Measurements from ENCODE around the gene ATG13.

The ATG13 gene

DNA sequence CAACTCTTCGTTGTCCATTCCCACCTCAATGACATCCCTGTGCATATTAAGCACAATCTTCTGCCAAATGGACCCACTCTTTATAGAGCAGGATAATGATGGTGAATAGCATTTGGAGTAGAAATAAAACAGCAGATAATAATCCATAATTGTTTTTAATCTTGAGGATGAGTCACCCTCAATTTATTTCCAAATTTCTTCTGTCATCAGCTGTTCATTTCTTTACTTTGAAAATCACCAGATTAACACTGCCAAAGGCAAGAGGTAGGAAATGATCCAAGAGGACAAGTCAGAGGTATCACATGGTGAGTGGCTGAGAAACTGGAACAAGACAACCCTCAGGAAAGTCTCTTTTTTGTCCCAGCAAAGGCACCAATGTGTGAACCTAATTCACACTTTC lies 16.2 kb upstream of the ATG13 start:
- Histone ChIP-seq H3K27ac (ENCODE audit: low read depth, low read length, poor library complexity, severe bottlenecking) (no peak overlapping the region), H3K9ac (ENCODE audit: low read length) (no peak overlapping the region), H3F3A (ENCODE audit: insufficient read depth, low read length) (no peaks in the 10 kb centered on the region), H3K9me3 (ENCODE audit: low read length) (no peaks in the 10 kb centered on the region), H3K27me3 (ENCODE audit: insufficient read depth, low read length) (no peaks in the 10 kb centered on the region), H3K36me3 (ENCODE audit: insufficient read depth, low read length) (no peaks in the 10 kb centered on the region), H3K4me1 (ENCODE audit: insufficient read depth, low read length, severe bottlenecking) (peaks cover 14% of the 10 kb centered on the region), H3K9me2 (ENCODE audit: low read depth, low read length) (no peaks in the 10 kb centered on the region), H4K20me1 (ENCODE audit: insufficient read depth, low read length) (no peaks in the 10 kb centered on the region), H2AFZ (ENCODE audit: low read length) (no peak overlapping the region), H3K79me2 (ENCODE audit: insufficient read depth, low read length) (no peaks in the 10 kb centered on the region), H3K4me2 (ENCODE audit: low read length) (no peak overlapping the region), H3K4me3 (ENCODE audit: low read depth, low read length, poor library complexity, severe bottlenecking) (no peak overlapping the region)
- no peak for TF ChIP-seq EZH2 (IDR thresholded peaks at IDR 0.05; ENCODE audit: borderline replicate concordance, low read length)
- no peak for TF ChIP-seq CTCF (IDR thresholded peaks at IDR 0.05; ENCODE audit: low read length)

GRCh38 chr11:46603704-46604308 lies 13.5 kb upstream of the ATG13 start:
- H3K9ac ChIP-seq (ENCODE audit: low read length) = no peak overlapping the region
- H3K9me2 ChIP-seq (ENCODE audit: low read depth, low read length) = no peaks in the 10 kb centered on the region
- TF ChIP-seq EZH2 (IDR thresholded peaks at IDR 0.05; ENCODE audit: borderline replicate concordance, low read length) = no peak
- no peak for TF ChIP-seq CTCF (IDR thresholded peaks at IDR 0.05; ENCODE audit: low read length)
- peaks cover 14% of the 10 kb centered on the region for H3K4me1 ChIP-seq (ENCODE audit: insufficient read depth, low read length, severe bottlenecking)
- H3K27me3 ChIP-seq (ENCODE audit: insufficient read depth, low read length) = no peaks in the 10 kb centered on the region
- H4K20me1 ChIP-seq (ENCODE audit: insufficient read depth, low read length) = no peaks in the 10 kb centered on the region
- H3K9me3 ChIP-seq (ENCODE audit: low read length) = no peaks in the 10 kb centered on the region
- H2AFZ ChIP-seq (ENCODE audit: low read length) = no peak overlapping the region
- H3K36me3 ChIP-seq (ENCODE audit: insufficient read depth, low read length) = no peaks in the 10 kb centered on the region
- no peaks in the 10 kb centered on the region for H3F3A ChIP-seq (ENCODE audit: insufficient read depth, low read length)
- H3K4me2 ChIP-seq (ENCODE audit: low read length) = no peak overlapping the region; the same call in 1 of the 2 replicates
- H3K79me2 ChIP-seq (ENCODE audit: insufficient read depth, low read length) = no peaks in the 10 kb centered on the region
- H3K27ac ChIP-seq (ENCODE audit: low read depth, low read length, poor library complexity, severe bottlenecking) = no peak overlapping the region
- no peak overlapping the region for H3K4me3 ChIP-seq (ENCODE audit: low read depth, low read length, poor library complexity, severe bottlenecking)

DNA sequence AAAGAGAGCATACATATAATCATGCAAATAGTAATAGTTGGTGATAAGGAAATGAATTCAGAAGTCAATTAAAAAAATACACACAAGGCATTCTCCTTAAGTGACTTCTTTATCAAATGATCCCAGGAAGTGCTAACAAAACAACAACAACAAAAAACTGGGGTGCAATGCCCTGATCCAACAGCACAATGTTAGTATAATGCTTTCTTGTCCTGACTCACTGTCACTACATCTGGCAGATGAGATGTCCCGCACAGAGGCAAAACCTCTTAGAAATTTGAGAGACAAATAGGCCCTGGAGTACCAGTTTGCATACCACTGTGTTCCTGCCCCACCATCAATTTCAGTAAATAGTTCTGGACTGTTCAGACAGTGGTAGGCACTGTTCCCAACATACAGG lies 12.6 kb upstream of the ATG13 start:
- Histone ChIP-seq H3K27me3 (ENCODE audit: insufficient read depth, low read length) (no peaks in the 10 kb centered on the region), H3K4me1 (ENCODE audit: insufficient read depth, low read length, severe bottlenecking) (peaks cover 14% of the 10 kb centered on the region), H3F3A (ENCODE audit: insufficient read depth, low read length) (no peaks in the 10 kb centered on the region), H3K9me2 (ENCODE audit: low read depth, low read length) (no peaks in the 10 kb centered on the region), H3K9me3 (ENCODE audit: low read length) (no peaks in the 10 kb centered on the region), H3K79me2 (ENCODE audit: insufficient read depth, low read length) (no peaks in the 10 kb centered on the region), H3K9ac (ENCODE audit: low read length) (no peak overlapping the region), H4K20me1 (ENCODE audit: insufficient read depth, low read length) (no peaks in the 10 kb centered on the region), H3K27ac (ENCODE audit: low read depth, low read length, poor library complexity, severe bottlenecking) (no peak overlapping the region), H2AFZ (ENCODE audit: low read length) (no peak overlapping the region), H3K36me3 (ENCODE audit: insufficient read depth, low read length) (no peaks in the 10 kb centered on the region), H3K4me2 (ENCODE audit: low read length) (no peak overlapping the region), H3K4me3 (ENCODE audit: low read depth, low read length, poor library complexity, severe bottlenecking) (no peak overlapping the region)
- TF ChIP-seq CTCF (IDR thresholded peaks at IDR 0.05; ENCODE audit: low read length) = no peak
- TF ChIP-seq EZH2 (IDR thresholded peaks at IDR 0.05; ENCODE audit: borderline replicate concordance, low read length) = no peak

All from OCI-LY1 (cell line).